ENCODE results near the gene UGT1A8.

The UGT1A8 gene

GRCh38 chr2:233656443-233656842, 39.0 kb downstream of the UGT1A8 start:
- TF ChIP-seq CTCF (IDR thresholded peaks at IDR 0.05; ENCODE audit: low read length), result no peak
- no peak for TF ChIP-seq EZH2 (IDR thresholded peaks at IDR 0.05; ENCODE audit: borderline replicate concordance, low read length)
- H3K27me3 ChIP-seq (ENCODE audit: insufficient read depth, low read length), result no peaks in the 10 kb centered on the region
- H3K4me2 ChIP-seq (ENCODE audit: low read length), result no peak overlapping the region

GRCh38 chr2:233658610-233659009, 41.2 kb downstream of the UGT1A8 start:
- Histone ChIP-seq H3K9me3 (ENCODE audit: low read length) (no peaks in the 10 kb centered on the region), H3F3A (ENCODE audit: insufficient read depth, low read length) (no peaks in the 10 kb centered on the region), H3K9me2 (ENCODE audit: low read depth, low read length) (no peaks in the 10 kb centered on the region), H4K20me1 (ENCODE audit: insufficient read depth, low read length) (no peaks in the 10 kb centered on the region), H3K36me3 (ENCODE audit: insufficient read depth, low read length) (no peaks in the 10 kb centered on the region), H3K27me3 (ENCODE audit: insufficient read depth, low read length) (no peaks in the 10 kb centered on the region), H3K4me1 (ENCODE audit: insufficient read depth, low read length, severe bottlenecking) (no peaks in the 10 kb centered on the region), H3K4me3 (ENCODE audit: low read depth, low read length, poor library complexity, severe bottlenecking) (no peak overlapping the region), H2AFZ (ENCODE audit: low read length) (no peak overlapping the region), H3K9ac (ENCODE audit: low read length) (no peak overlapping the region), H3K4me2 (ENCODE audit: low read length) (no peak overlapping the region), H3K27ac (ENCODE audit: low read depth, low read length, poor library complexity, severe bottlenecking) (no peak overlapping the region), H3K79me2 (ENCODE audit: insufficient read depth, low read length) (no peaks in the 10 kb centered on the region)
- TF ChIP-seq EZH2 (IDR thresholded peaks at IDR 0.05; ENCODE audit: borderline replicate concordance, low read length) (no peak), CTCF (IDR thresholded peaks at IDR 0.05; ENCODE audit: low read length) (no peak)

More at GRCh38 chr2:233656443-233656842, 39.0 kb downstream of the UGT1A8 start:
- Histone ChIP-seq H3K9me2 (ENCODE audit: low read depth, low read length) (no peaks in the 10 kb centered on the region), H2AFZ (ENCODE audit: low read length) (no peak overlapping the region), H4K20me1 (ENCODE audit: insufficient read depth, low read length) (no peaks in the 10 kb centered on the region), H3K9me3 (ENCODE audit: low read length) (no peaks in the 10 kb centered on the region), H3K79me2 (ENCODE audit: insufficient read depth, low read length) (no peaks in the 10 kb centered on the region), H3K36me3 (ENCODE audit: insufficient read depth, low read length) (no peaks in the 10 kb centered on the region), H3F3A (ENCODE audit: insufficient read depth, low read length) (no peaks in the 10 kb centered on the region), H3K4me3 (ENCODE audit: low read depth, low read length, poor library complexity, severe bottlenecking) (no peak overlapping the region), H3K9ac (ENCODE audit: low read length) (no peak overlapping the region), H3K4me1 (ENCODE audit: insufficient read depth, low read length, severe bottlenecking) (no peaks in the 10 kb centered on the region), H3K27ac (ENCODE audit: low read depth, low read length, poor library complexity, severe bottlenecking) (no peak overlapping the region)

GRCh38 chr2:233663911-233664310, 46.5 kb downstream of the UGT1A8 start:
- H3F3A ChIP-seq (ENCODE audit: insufficient read depth, low read length), result no peaks in the 10 kb centered on the region
- H2AFZ ChIP-seq (ENCODE audit: low read length), result no peak overlapping the region
- no peak overlapping the region for H3K4me3 ChIP-seq (ENCODE audit: low read depth, low read length, poor library complexity, severe bottlenecking)
- H3K27ac ChIP-seq (ENCODE audit: low read depth, low read length, poor library complexity, severe bottlenecking), result no peak overlapping the region
- H3K36me3 ChIP-seq (ENCODE audit: insufficient read depth, low read length), result no peaks in the 10 kb centered on the region
- H3K9me3 ChIP-seq (ENCODE audit: low read length), result no peaks in the 10 kb centered on the region
- no peak for TF ChIP-seq EZH2 (IDR thresholded peaks at IDR 0.05; ENCODE audit: borderline replicate concordance, low read length)
- no peak for TF ChIP-seq CTCF (IDR thresholded peaks at IDR 0.05; ENCODE audit: low read length)
- H4K20me1 ChIP-seq (ENCODE audit: insufficient read depth, low read length), result no peaks in the 10 kb centered on the region
- no peak overlapping the region for H3K4me2 ChIP-seq (ENCODE audit: low read length)
- H3K4me1 ChIP-seq (ENCODE audit: insufficient read depth, low read length, severe bottlenecking), result no peaks in the 10 kb centered on the region
- H3K9ac ChIP-seq (ENCODE audit: low read length), result no peak overlapping the region
- H3K27me3 ChIP-seq (ENCODE audit: insufficient read depth, low read length), result no peaks in the 10 kb centered on the region
- H3K79me2 ChIP-seq (ENCODE audit: insufficient read depth, low read length), result no peaks in the 10 kb centered on the region
- H3K9me2 ChIP-seq (ENCODE audit: low read depth, low read length), result no peaks in the 10 kb centered on the region
